Peyer's patch (tissue), 4 donors: ENCODE data around the gene BLNK.

ENCODE experiments used
- POLR2A ChIP-seq, 2 donors: fragments of 450-650 bp; IDR thresholded peaks; one replicate each; pipeline ENCODE4 v1.5.1; 2017; ENCODE audit warnings: antibody characterized with exemption in 2 of 2, mild to moderate bottlenecking in 2 of 2, moderate library complexity in 2 of 2
- TF ChIP-seq, protein P1 (sequence below), 6 experiments: fragments of 450-650 bp in 4 of 6; fragments of 200-600 bp in 2 of 6; sonication (generic) in 1 of 6; IDR thresholded peaks; one replicate each; pipeline ENCODE4 v1.5.1; 2017 to 2019; ENCODE audit warnings: antibody characterized with exemption in 6 of 6, mild to moderate bottlenecking in 3 of 6, moderate library complexity in 1 of 6

DNA sequence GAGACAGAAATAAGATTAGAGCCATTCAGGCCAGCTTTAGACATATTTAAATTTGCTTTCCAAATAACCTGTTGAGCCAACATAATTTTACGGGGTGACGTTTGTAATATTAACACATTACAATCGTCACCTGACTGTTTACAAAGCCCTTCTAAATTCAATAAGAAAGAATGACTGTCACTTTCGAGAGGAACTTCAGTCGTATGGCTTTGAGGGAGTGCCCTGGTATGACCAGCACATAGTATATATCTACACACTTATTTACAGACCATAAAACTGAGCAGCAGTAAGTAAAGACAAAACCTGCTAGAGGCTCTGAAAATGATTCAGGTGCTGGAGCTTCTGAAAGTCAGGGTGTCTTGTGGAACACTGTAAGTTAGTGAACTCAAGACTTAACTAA, 62.4 kb downstream of the BLNK start:
- TF ChIP-seq, protein P1, sequence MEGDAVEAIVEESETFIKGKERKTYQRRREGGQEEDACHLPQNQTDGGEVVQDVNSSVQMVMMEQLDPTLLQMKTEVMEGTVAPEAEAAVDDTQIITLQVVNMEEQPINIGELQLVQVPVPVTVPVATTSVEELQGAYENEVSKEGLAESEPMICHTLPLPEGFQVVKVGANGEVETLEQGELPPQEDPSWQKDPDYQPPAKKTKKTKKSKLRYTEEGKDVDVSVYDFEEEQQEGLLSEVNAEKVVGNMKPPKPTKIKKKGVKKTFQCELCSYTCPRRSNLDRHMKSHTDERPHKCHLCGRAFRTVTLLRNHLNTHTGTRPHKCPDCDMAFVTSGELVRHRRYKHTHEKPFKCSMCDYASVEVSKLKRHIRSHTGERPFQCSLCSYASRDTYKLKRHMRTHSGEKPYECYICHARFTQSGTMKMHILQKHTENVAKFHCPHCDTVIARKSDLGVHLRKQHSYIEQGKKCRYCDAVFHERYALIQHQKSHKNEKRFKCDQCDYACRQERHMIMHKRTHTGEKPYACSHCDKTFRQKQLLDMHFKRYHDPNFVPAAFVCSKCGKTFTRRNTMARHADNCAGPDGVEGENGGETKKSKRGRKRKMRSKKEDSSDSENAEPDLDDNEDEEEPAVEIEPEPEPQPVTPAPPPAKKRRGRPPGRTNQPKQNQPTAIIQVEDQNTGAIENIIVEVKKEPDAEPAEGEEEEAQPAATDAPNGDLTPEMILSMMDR (IDR thresholded peaks at IDR 0.05) = no peak
- no peak for TF ChIP-seq POLR2A (IDR thresholded peaks at IDR 0.05)
